Esophagus muscularis mucosa (tissue), 4 donors: ENCODE measurements around the gene NOMO2.
"Not testable (repeated sequence)": the region's sequence is repeated elsewhere in the genome, so short reads cannot be mapped to it uniquely, and the experiment has no call there.

Experiments
- EP300 ChIP-seq: sonication (generic); formaldehyde crosslinking; IDR thresholded peaks from one replicate; pipeline ENCODE4 v1.6.1; 2017; ENCODE audit warnings: antibody characterized with exemption
- POLR2A ChIP-seq: fragments of 450-650 bp; IDR thresholded peaks from one replicate; pipeline ENCODE4 v1.6.1; 2017; ENCODE audit warnings: antibody characterized with exemption, moderate library complexity, mild to moderate bottlenecking, low read depth
- TF ChIP-seq, protein P1 (sequence below), 3 experiments: fragments of 200-600 bp in 2 of 3; fragments of 450-650 bp in 1 of 3; sonication (generic) in 2 of 3; IDR thresholded peaks; one replicate each; pipeline ENCODE4 v1.5.1; 2017 to 2019; ENCODE audit warnings: antibody characterized with exemption in 3 of 3, mild to moderate bottlenecking in 2 of 3, moderate library complexity in 1 of 3

DNA sequence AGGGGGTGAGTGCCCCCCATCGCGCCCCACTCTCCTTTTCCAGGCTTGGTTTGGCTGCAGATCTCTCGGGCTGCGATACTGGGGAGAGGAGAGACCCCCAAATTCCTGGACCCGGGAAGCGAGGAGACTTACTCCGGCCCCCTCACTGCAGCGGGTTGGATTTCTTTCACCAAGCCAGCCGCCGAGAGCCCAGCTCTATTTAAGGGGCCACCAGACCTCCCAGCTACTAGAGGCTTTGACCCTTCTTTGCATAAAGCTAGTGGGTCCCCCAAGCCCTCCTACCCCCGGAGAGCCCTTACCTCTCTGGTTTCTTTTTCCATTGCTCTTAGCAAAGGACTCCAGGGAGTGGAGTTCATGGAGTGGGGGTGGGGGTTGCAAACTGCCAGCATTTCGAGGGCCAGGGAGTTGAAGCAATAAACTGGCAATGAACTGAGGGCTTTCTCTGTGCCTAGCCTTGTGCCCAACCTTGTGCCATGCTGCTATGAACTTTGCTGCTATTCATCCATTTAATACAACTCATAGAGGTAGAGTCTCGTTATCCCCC, 9.5 kb upstream of the NOMO2 start:
- TF ChIP-seq, protein P1, sequence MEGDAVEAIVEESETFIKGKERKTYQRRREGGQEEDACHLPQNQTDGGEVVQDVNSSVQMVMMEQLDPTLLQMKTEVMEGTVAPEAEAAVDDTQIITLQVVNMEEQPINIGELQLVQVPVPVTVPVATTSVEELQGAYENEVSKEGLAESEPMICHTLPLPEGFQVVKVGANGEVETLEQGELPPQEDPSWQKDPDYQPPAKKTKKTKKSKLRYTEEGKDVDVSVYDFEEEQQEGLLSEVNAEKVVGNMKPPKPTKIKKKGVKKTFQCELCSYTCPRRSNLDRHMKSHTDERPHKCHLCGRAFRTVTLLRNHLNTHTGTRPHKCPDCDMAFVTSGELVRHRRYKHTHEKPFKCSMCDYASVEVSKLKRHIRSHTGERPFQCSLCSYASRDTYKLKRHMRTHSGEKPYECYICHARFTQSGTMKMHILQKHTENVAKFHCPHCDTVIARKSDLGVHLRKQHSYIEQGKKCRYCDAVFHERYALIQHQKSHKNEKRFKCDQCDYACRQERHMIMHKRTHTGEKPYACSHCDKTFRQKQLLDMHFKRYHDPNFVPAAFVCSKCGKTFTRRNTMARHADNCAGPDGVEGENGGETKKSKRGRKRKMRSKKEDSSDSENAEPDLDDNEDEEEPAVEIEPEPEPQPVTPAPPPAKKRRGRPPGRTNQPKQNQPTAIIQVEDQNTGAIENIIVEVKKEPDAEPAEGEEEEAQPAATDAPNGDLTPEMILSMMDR (IDR thresholded peaks at IDR 0.05): not testable (repeated sequence)
- not testable (repeated sequence) for TF ChIP-seq EP300, POLR2A
